Gastroesophageal sphincter (tissue), 3 donors: ENCODE results near the gene ST6GALNAC1.

ENCODE experiments used
- EP300 ChIP-seq: sonication (generic); formaldehyde crosslinking; IDR thresholded peaks from one replicate; pipeline ENCODE4 v1.6.1; 2017; ENCODE audit warnings: antibody characterized with exemption, mild to moderate bottlenecking
- POLR2A ChIP-seq, 2 donors: fragments of 450-650 bp; IDR thresholded peaks; one replicate each; pipeline ENCODE4 v1.6.1; 2017; ENCODE audit warnings: antibody characterized with exemption in 2 of 2, mild to moderate bottlenecking in 2 of 2, moderate library complexity in 1 of 2
- TF ChIP-seq, protein P1 (sequence below), 4 experiments: fragments of 200-600 bp in 2 of 4; fragments of 450-650 bp in 2 of 4; sonication (generic) in 1 of 4; IDR thresholded peaks; one replicate each; pipeline ENCODE4 v1.5.1; 2017 to 2019; ENCODE audit warnings: antibody characterized with exemption in 4 of 4, mild to moderate bottlenecking in 2 of 4, moderate library complexity in 2 of 4

DNA sequence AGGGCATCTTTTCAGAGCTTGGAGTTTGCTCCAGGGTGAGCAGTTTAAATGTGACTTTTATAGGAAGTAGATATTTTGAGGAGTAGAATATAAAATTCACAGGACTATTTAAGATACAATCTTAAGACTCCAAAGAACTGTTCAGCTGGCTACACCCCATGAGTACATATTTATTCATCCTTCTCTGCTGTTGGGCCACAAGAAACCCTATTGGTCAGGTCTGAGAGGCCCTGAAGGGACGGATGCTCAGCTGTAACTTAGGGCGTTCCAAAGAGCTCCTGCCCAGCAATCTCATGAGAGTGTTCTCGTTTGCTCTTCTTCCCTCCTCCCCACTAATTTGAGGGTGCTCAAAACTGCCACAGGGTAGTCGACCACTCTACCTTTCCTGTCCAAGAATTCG, 65.2 kb downstream of the ST6GALNAC1 start:
- TF ChIP-seq, protein P1, sequence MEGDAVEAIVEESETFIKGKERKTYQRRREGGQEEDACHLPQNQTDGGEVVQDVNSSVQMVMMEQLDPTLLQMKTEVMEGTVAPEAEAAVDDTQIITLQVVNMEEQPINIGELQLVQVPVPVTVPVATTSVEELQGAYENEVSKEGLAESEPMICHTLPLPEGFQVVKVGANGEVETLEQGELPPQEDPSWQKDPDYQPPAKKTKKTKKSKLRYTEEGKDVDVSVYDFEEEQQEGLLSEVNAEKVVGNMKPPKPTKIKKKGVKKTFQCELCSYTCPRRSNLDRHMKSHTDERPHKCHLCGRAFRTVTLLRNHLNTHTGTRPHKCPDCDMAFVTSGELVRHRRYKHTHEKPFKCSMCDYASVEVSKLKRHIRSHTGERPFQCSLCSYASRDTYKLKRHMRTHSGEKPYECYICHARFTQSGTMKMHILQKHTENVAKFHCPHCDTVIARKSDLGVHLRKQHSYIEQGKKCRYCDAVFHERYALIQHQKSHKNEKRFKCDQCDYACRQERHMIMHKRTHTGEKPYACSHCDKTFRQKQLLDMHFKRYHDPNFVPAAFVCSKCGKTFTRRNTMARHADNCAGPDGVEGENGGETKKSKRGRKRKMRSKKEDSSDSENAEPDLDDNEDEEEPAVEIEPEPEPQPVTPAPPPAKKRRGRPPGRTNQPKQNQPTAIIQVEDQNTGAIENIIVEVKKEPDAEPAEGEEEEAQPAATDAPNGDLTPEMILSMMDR (IDR thresholded peaks at IDR 0.05), result no peak
- TF ChIP-seq POLR2A (IDR thresholded peaks at IDR 0.05) (no peak), EP300 (no peak)
